ENCODE measurements around the gene TAF1D. TPM values are rescaled to one million over a fixed set of nuclear protein-coding genes. Genes with fewer than 3 reads are reported as not detected.

TAF1D gene
- total RNA-seq, 2 donors from 2014 or later, result 284 to 353 TPM

DNA sequence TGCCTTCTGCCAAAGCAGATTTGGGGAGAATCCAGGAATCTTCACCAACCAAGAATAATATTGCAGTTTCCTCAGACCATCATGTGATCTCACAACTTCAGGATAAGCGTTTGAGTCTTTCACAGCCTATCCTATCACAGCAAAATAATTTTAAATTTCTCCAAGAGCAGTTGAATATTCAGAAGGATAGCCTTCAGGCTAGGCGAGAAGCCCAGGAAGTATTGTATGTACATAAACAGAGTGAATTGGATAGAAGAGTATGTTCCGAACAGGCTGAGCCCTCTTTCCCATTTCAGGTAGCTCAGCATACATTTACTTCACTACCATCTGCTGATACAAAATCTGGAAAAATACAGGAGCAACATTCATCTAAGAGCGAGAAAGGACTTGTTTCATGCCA lies 43.7 kb downstream of the TAF1D start:
- Mint-ChIP-seq H3K27ac (no peak overlapping the region), H3K36me3 (ENCODE audit: insufficient read depth in 2 of 2) (peaks cover 28 to 48% of the 10 kb centered on the region in 2 donors), H3K9me3 (no peaks in the 10 kb centered on the region), H3K27me3 (ENCODE audit: low read depth) (no peaks in the 10 kb centered on the region), H3K4me1 (ENCODE audit: low read depth) (no peaks in the 10 kb centered on the region), H3K4me3 (no peak overlapping the region)
- no peak for ATAC-seq (replicated peaks in 1 of 2)
- DNase-seq, result no peak

DNA sequence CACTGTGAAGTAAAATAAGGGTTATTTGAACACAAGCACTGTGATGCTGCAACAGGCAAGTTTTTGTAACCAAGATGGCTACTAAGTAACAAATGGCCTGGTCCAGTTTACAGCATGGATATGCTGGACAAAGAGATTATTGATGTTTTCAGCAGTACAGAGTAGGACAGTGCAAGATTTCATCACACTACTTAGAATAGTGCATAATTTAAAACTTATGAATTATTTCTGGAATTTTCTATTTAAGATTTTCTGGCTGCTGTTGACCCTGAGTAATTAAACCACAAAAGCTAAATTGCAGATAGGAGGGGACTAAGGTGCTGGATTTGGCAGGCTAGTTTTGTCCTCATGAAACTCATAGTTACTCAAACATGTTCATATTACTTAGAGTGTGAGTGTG lies 46.7 kb downstream of the TAF1D start:
- Mint-ChIP-seq H3K4me3 (no peak overlapping the region), H3K27ac (no peak overlapping the region), H3K27me3 (ENCODE audit: low read depth) (no peaks in the 10 kb centered on the region), H3K9me3 (no peaks in the 10 kb centered on the region), H3K36me3 (ENCODE audit: insufficient read depth in 2 of 2) (peaks cover 30 to 52% of the 10 kb centered on the region in 2 donors), H3K4me1 (ENCODE audit: low read depth) (peaks cover 5% of the 10 kb centered on the region)
- no peak for ATAC-seq (replicated peaks in 1 of 2)
- no peak for DNase-seq

DNA sequence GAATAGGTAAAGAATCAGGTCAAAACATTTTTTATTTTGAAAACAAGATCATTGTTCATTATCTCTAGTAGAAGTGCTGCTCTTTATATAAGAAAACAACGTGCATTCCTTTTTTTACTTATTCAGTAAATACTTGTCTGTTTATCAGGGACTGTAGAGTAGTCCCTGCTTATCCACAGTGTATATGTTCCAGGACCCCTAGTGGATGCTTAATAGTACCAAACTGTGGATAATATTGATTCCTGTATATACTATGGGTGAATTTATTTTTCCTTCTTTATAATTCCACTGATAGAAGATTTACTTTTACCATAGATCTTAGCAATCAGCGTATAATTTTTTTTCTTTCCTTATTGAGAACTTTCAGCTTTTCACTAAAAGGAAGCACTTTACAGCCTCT lies 47.2 kb downstream of the TAF1D start:
- H3K4me1 Mint-ChIP-seq (ENCODE audit: low read depth), result peaks cover 10% of the 10 kb centered on the region
- H3K27me3 Mint-ChIP-seq (ENCODE audit: low read depth), result no peaks in the 10 kb centered on the region
- DNase-seq (no peak), ATAC-seq (replicated peaks in 1 of 2) (no peak)
- H3K4me3 Mint-ChIP-seq, result no peak overlapping the region
- peaks cover 30 to 50% of the 10 kb centered on the region in 2 donors for H3K36me3 Mint-ChIP-seq (ENCODE audit: insufficient read depth in 2 of 2)
- H3K27ac Mint-ChIP-seq, result peak overlapping the region; percentile 33
- H3K9me3 Mint-ChIP-seq, result no peaks in the 10 kb centered on the region

DNA sequence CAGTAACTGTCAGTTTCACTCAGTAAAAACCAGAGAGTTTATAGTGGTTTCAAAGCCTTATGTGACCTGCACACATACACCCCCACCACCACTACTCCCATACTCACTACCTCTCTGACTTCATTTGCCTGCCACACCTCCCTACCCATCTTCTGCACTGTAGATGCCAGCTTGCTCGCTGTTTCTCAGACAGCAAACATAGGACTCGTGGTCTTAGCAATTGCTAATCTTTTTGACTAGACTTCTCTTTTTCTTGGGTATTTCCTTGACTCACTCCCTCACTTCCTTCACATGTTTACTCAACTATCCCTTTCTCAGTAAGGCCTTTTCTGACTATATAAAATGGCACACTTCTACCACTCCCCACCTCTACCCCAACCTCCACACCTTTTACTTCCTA lies 52.1 kb downstream of the TAF1D start:
- Mint-ChIP-seq H3K4me1 (ENCODE audit: low read depth) (peaks cover 32% of the 10 kb centered on the region), H3K27ac (peak overlapping the region; percentile 100), H3K27me3 (ENCODE audit: low read depth) (no peaks in the 10 kb centered on the region), H3K4me3 (peak overlapping the region; percentile 66 to 95), H3K9me3 (peaks cover 2% of the 10 kb centered on the region in 2 donors), H3K36me3 (ENCODE audit: insufficient read depth in 2 of 2) (peaks cover 26 to 42% of the 10 kb centered on the region in 2 donors)
- peak; percentile 73 to 75 for DNase-seq
- ATAC-seq (replicated peaks in 1 of 2), result peak; percentile 99 to 100

DNA sequence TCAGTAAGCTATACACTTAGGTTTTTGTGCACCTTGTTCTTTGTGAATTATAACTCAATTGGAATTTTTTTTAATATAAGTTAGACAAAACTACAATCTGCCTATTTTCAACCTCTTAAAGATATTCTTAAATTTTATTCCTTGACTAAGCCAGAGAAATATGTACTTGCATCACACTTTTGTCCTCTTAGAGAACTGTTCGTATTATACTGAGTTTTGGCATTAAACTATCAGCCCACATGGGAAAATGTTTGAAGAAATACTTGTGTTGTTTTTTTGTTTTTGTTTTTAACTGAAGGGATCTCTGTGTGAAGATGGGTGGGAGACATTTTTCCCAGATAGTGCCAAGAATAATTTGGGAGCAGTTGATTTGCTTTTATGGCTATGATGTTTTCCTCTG lies 54.5 kb downstream of the TAF1D start:
- Mint-ChIP-seq H3K36me3 (ENCODE audit: insufficient read depth in 2 of 2) (peaks cover 30 to 54% of the 10 kb centered on the region in 2 donors), H3K9me3 (peaks cover 2% of the 10 kb centered on the region in 2 donors), H3K27ac (peak overlapping the region; percentile 54), H3K27me3 (ENCODE audit: low read depth) (no peaks in the 10 kb centered on the region), H3K4me1 (ENCODE audit: low read depth) (peaks cover 32% of the 10 kb centered on the region), H3K4me3 (no peak overlapping the region)
- ATAC-seq (replicated peaks in 1 of 2) (no peak), DNase-seq (no peak)

DNA sequence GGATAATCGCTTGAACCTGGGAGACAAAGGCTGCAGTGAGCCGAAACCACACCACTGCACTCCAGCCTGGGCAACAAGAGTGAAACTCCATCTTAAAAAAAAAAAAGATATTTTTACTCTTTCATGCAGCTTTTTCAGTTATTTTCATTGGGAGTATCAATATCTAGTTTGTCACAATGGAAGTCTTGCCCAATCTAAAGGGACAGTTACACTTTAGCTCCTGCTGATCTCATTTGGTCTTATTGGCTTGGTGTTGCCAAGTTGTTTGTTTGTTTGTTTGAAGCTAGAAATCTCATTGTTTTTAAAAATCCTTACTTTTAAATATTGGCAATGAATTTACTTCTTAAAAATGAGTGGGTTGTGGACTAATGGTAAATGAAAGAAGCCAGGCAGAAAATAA lies 55.1 kb downstream of the TAF1D start:
- H3K27me3 Mint-ChIP-seq (ENCODE audit: low read depth), result no peaks in the 10 kb centered on the region
- DNase-seq (no peak), ATAC-seq (replicated peaks in 1 of 2) (no peak)
- H3K4me1 Mint-ChIP-seq (ENCODE audit: low read depth), result peaks cover 32% of the 10 kb centered on the region
- peaks cover 28 to 52% of the 10 kb centered on the region in 2 donors for H3K36me3 Mint-ChIP-seq (ENCODE audit: insufficient read depth in 2 of 2)
- H3K9me3 Mint-ChIP-seq, result peaks cover 2% of the 10 kb centered on the region in 2 donors
- H3K27ac Mint-ChIP-seq, result peak overlapping the region; percentile 29
- no peak overlapping the region for H3K4me3 Mint-ChIP-seq

Other genes starting within 250 kb of the TAF1D start
- 10 to 100 TPM; 28.4 to 36.1 TPM for gene SMCO4, start 198.1 kb downstream of the TAF1D start, total RNA-seq
- 10 to 100 TPM; 27.6 to 30.9 TPM for gene CEP295, start 79.8 kb downstream of the TAF1D start, total RNA-seq
- 10 to 100 TPM; 36.2 to 44.8 TPM for gene C11orf54, start 177 bp upstream of the TAF1D start, total RNA-seq
- gene MED17, start 42.8 kb upstream of the TAF1D start, total RNA-seq, result 10 to 100 TPM; 38.2 to 39.2 TPM
- gene VSTM5, start 109.1 kb upstream of the TAF1D start, total RNA-seq, result not detected